HCT116 (cell line): Measurements from ENCODE around the gene ABCG1.

ENCODE experiments used
- CTCF ChIP-seq, 3 experiments: fragments of 200-600 bp in 1 of 3; sonication (generic) in 1 of 3; IDR thresholded peaks in 2 of 3; conservative IDR thresholded peaks in 1 of 3; 2 replicates each; pipeline ENCODE4 v1.5.1; 2012 to 2017; ENCODE audit warnings: low read depth in 2 of 3, low read length in 2 of 3, antibody characterized with exemption in 1 of 3, borderline replicate concordance in 1 of 3, control low read depth in 1 of 3, mild to moderate bottlenecking in 1 of 3, mixed read lengths in 1 of 3, mixed run types in 1 of 3, moderate library complexity in 1 of 3; ENCODE audit not compliant: insufficient read depth in 1 of 3
- EZH2 ChIP-seq: fragments of 200-600 bp; sonication (generic); IDR thresholded peaks from 2 replicates; pipeline ENCODE4 v1.6.1; 2017; ENCODE audit warnings: antibody characterized with exemption, mixed run types
- POLR2AphosphoS5 ChIP-seq: IDR thresholded peaks from 2 replicates; pipeline ENCODE4 v1.6.1; 2011; ENCODE audit warnings: mild to moderate bottlenecking, low read depth, low read length, moderate library complexity
- SRF ChIP-seq: IDR thresholded peaks from 2 replicates; pipeline ENCODE4 v1.6.1; 2012; ENCODE audit warnings: low read depth
- TCF7L2 ChIP-seq: IDR thresholded peaks from 2 replicates; pipeline ENCODE4 v1.7.0; 2011; ENCODE audit warnings: borderline replicate concordance, inconsistent platforms; ENCODE audit not compliant: insufficient read depth, insufficient read length; ENCODE audit errors: extremely low read depth

- TF ChIP-seq CTCF (IDR thresholded peaks at IDR 0.05 in 2 of 3, conservative IDR thresholded peaks at IDR 0.05 in 1 of 3; ENCODE audit: borderline replicate concordance in 1 of 3, insufficient read depth in 1 of 3, low read depth in 2 of 3, low read length in 2 of 3): no peak
- TF ChIP-seq TCF7L2: no peak
- TF ChIP-seq EZH2: no peak
- TF ChIP-seq POLR2AphosphoS5: no peak
- TF ChIP-seq SRF: no peak
Measured at GRCh38 chr21:42311160-42311559, 92.2 kb downstream of the ABCG1 start.
